ENCODE measurements around the gene MT1H. TPM values are rescaled to one million over a fixed set of nuclear protein-coding genes. Genes with fewer than 3 reads are reported as not detected.
A peak's percentile ranks its signal among the peaks of the same experiment; 100 is the strongest.

MT1H gene
- total RNA-seq, 2 donors from 2014 or later = not detected

DNA sequence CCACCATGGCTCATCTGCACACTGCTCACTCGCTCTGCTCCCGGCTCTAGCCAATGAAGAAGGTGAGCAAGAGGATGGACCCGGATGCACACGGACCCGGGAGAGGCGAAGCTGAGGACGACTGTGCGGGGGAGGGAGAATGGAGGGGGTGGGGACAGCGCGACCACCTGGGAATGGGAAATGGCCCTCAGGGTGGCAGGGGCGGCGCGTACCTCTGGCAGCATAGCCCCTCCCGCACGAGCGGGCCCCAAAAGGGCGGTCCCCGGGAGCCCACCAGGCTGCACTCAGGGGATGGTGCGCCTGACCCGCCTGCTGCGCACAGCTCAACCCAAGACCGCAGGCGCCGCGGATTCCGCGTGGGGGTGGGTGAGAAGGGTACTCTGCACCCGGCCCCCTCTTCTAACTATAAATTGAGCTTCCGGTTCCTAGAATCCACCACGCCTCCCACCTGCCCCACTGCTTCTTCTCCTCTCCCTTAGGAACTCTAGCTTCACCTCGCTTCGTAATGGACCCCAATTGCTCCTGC is 6.1 kb downstream of the MT1H start:
- peaks cover 6% of the 10 kb centered on the region for H3K4me1 Mint-ChIP-seq
- DNase-seq (no peak), ATAC-seq (peak; percentile 80)
- H3K27me3 Mint-ChIP-seq = peaks cover 30% of the 10 kb centered on the region
- H3K27ac Mint-ChIP-seq = peak overlapping the region; percentile 89
- H3K36me3 Mint-ChIP-seq (ENCODE audit: low read depth) = no peaks in the 10 kb centered on the region
- peak overlapping the region; percentile 83 for H3K4me3 Mint-ChIP-seq
- H3K9me3 ChIP-seq (ENCODE audit: control insufficient read depth, low read length, poor library complexity, severe bottlenecking) = no peaks in the 10 kb centered on the region

DNA sequence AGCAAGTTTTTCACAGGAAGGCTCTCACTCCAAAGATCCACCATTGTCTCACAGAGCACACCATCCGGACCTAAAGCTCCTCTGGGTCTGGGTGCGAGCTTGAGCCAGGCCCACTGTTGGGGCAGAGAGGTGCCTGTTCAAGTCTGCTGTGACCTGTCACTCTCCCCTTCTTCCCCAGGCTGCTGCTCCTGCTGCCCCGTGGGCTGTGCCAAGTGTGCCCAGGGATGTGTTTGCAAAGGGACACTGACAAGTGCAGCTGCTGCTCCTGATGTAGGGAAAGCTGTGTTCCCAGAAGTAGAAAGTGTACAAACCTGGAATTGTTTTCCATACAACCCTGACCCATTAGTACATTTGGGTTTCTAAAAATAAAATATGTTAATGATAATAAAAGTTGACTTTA is 7.9 kb downstream of the MT1H start:
- no peaks in the 10 kb centered on the region for H3K36me3 Mint-ChIP-seq (ENCODE audit: low read depth)
- no peak overlapping the region for H3K4me3 Mint-ChIP-seq
- H3K27me3 Mint-ChIP-seq = peaks cover 24% of the 10 kb centered on the region
- peaks cover 6% of the 10 kb centered on the region for H3K4me1 Mint-ChIP-seq
- no peak overlapping the region for H3K27ac Mint-ChIP-seq
- DNase-seq (no peak), ATAC-seq (no peak)
- no peaks in the 10 kb centered on the region for H3K9me3 ChIP-seq (ENCODE audit: control insufficient read depth, low read length, poor library complexity, severe bottlenecking)

- Mint-ChIP-seq H3K27me3 (peaks cover 13% of the 10 kb centered on the region), H3K4me3 (no peak overlapping the region), H3K27ac (no peak overlapping the region), H3K36me3 (ENCODE audit: low read depth) (no peaks in the 10 kb centered on the region), H3K4me1 (peaks cover 13% of the 10 kb centered on the region)
- ATAC-seq (no peak), DNase-seq (no peak)
- H3K9me3 ChIP-seq (ENCODE audit: control insufficient read depth, low read length, poor library complexity, severe bottlenecking) = no peaks in the 10 kb centered on the region
Observed at GRCh38 chr16:56679078-56679730, 9.6 kb downstream of the MT1H start.

GRCh38 chr16:56679818-56680217 is 10.2 kb downstream of the MT1H start:
- ATAC-seq = no peak
- H3K27ac Mint-ChIP-seq = no peak overlapping the region
- H3K4me1 Mint-ChIP-seq = peaks cover 15% of the 10 kb centered on the region
- peaks cover 10% of the 10 kb centered on the region for H3K27me3 Mint-ChIP-seq
- H3K36me3 Mint-ChIP-seq (ENCODE audit: low read depth) = no peaks in the 10 kb centered on the region
- no peak for DNase-seq
- H3K4me3 Mint-ChIP-seq = no peak overlapping the region
- no peaks in the 10 kb centered on the region for H3K9me3 ChIP-seq (ENCODE audit: control insufficient read depth, low read length, poor library complexity, severe bottlenecking)

DNA sequence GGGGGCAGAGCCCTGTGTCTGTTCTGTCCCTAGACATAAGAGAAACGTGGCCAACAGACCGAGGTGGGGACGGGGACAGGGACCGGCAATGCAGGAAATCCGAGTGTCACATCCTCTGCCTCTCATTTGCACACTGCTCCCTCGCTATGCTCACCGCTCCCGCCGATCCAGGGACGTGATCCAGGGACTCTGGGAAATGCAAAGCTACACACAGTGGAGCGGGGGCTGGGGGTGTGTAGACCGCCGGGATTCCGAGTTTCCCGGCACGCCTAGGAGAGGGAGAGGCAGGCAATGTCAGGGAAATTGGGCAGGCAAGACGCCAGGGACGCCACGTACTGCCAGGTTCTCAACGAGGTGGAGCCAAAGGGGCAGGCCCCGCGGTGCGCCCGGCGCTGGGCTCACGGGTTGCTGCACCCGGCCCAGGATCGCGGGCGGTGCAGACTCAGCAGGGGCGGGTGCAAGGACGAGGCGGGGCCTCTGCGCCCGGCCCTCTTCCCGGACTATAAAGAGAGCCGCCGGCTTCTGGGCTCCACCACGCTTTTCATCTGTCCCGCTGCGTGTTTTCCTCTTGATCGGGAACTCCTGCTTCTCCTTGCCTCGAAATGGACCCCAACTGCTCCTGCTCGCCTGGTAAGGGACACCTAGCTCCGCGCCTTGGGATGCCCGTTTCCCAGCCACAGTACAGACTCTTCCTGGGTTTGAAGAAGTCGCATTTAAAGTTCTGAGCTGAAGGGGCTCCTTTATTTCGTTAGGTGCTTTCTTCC is 12.5 kb downstream of the MT1H start, which contains the start of gene MT1X:
MT1X (plus strand) TSS at position 532 of the 764 bp plus-strand sequence; CDS start at position 603, 71 bp downstream.
- H3K4me3 Mint-ChIP-seq = peak within 1 kb of the TSS; percentile 92
- ATAC-seq (peak; percentile 99), DNase-seq (peak; percentile 71 to 87 (median 78))
- peak within 1 kb of the TSS; percentile 94 for H3K27ac Mint-ChIP-seq
- H3K27me3 Mint-ChIP-seq = no peaks in the 10 kb centered on the region
- H3K9me3 ChIP-seq (ENCODE audit: control insufficient read depth, low read length, poor library complexity, severe bottlenecking) = no peaks in the 10 kb centered on the region
- no peaks in the 10 kb centered on the region for H3K36me3 Mint-ChIP-seq (ENCODE audit: low read depth)
- H3K4me1 Mint-ChIP-seq = peaks cover 12% of the 10 kb centered on the region

DNA sequence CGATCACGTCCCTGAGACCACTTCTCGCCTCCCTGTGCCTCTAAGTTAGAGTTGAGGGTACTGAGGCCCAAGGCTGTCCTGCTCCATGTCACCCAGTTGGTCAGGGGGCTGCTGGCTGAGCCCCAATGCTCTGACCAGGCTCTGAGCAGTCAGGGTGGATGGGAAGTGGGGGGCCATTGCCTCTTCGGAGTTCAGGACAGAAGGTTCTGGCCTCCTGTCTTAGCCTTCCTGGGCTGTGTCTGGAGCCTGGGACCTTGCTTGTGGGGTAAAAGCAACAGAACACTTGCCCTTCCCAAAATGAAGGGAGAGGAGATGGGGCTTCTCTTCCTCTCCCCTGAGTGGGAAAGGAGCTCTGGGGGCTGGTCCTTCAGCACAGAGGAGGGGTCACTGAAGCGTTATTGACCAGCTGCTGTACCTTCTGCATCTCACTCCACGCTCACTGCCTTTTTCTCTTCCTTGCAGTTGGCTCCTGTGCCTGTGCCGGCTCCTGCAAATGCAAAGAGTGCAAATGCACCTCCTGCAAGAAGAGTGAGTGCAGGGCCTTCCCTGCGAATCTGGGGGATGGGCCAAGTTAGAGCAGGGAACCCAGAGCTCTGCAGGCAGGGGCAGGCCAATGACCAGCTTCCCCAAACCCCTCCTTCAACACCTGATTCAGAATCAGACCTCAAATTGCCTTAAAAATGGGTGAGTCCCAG is 13.2 kb downstream of the MT1H start:
- Mint-ChIP-seq H3K27me3 (no peaks in the 10 kb centered on the region), H3K4me3 (peak overlapping the region; percentile 92), H3K36me3 (ENCODE audit: low read depth) (peaks cover 2% of the 10 kb centered on the region), H3K4me1 (peaks cover 12% of the 10 kb centered on the region), H3K27ac (peak overlapping the region; percentile 94)
- ATAC-seq (no peak), DNase-seq (no peak)
- no peaks in the 10 kb centered on the region for H3K9me3 ChIP-seq (ENCODE audit: control insufficient read depth, low read length, poor library complexity, severe bottlenecking)

DNA sequence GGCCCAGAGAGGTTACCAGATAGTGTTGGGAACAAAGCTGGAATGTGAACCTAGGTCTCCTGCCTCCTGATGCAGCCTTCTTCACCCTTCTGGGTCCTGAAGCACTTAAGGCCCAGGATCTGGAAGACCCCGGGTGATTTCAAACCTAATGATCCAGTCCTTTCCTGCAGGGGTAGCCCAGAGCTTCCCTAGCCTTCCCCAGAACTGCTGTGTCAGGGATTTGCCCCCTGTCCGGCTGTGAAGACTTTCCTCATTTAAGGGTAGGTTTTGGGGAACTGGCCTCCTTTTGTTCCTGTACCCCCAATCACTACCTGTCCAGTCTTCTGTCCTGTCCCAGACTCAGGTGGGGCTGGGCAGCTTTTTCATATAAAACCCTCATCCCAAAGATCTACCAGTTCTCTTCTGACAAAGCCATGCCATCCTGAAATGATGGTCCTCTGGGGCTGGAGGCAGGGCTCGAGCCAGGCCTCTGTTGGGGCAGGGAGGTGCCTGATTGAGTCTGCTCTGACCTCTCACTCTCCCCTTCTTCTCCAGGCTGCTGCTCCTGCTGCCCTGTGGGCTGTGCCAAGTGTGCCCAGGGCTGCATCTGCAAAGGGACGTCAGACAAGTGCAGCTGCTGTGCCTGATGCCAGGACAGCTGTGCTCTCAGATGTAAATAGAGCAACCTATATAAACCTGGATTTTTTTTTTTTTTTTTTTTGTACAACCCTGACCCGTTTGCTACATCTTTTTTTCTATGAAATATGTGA is 14.0 kb downstream of the MT1H start:
- H3K4me1 Mint-ChIP-seq = peaks cover 12% of the 10 kb centered on the region
- no peaks in the 10 kb centered on the region for H3K9me3 ChIP-seq (ENCODE audit: control insufficient read depth, low read length, poor library complexity, severe bottlenecking)
- ATAC-seq = no peak
- peak overlapping the region; percentile 92 for H3K4me3 Mint-ChIP-seq
- H3K36me3 Mint-ChIP-seq (ENCODE audit: low read depth) = peaks cover 4% of the 10 kb centered on the region
- no peak for DNase-seq
- peak overlapping the region; percentile 94 for H3K27ac Mint-ChIP-seq
- no peaks in the 10 kb centered on the region for H3K27me3 Mint-ChIP-seq

- no peak for ATAC-seq
- H3K27ac Mint-ChIP-seq = peak overlapping the region; percentile 94
Observed at GRCh38 chr16:56684256-56684925, 14.8 kb downstream of the MT1H start.

GRCh38 chr16:56684926-56685590 is 15.4 kb downstream of the MT1H start:
- DNase-seq = no peak
- no peaks in the 10 kb centered on the region for H3K9me3 ChIP-seq (ENCODE audit: control insufficient read depth, low read length, poor library complexity, severe bottlenecking)
- ATAC-seq = no peak
- Mint-ChIP-seq H3K36me3 (ENCODE audit: low read depth) (peaks cover 4% of the 10 kb centered on the region), H3K4me1 (peaks cover 12% of the 10 kb centered on the region), H3K4me3 (no peak overlapping the region), H3K27me3 (no peaks in the 10 kb centered on the region), H3K27ac (no peak overlapping the region)

More at GRCh38 chr16:56684256-56684925, 14.8 kb downstream of the MT1H start:
- no peaks in the 10 kb centered on the region for H3K9me3 ChIP-seq (ENCODE audit: control insufficient read depth, low read length, poor library complexity, severe bottlenecking)
- Mint-ChIP-seq H3K27me3 (no peaks in the 10 kb centered on the region), H3K4me1 (peaks cover 12% of the 10 kb centered on the region), H3K36me3 (ENCODE audit: low read depth) (peaks cover 4% of the 10 kb centered on the region), H3K4me3 (no peak overlapping the region)
- no peak for DNase-seq

DNA sequence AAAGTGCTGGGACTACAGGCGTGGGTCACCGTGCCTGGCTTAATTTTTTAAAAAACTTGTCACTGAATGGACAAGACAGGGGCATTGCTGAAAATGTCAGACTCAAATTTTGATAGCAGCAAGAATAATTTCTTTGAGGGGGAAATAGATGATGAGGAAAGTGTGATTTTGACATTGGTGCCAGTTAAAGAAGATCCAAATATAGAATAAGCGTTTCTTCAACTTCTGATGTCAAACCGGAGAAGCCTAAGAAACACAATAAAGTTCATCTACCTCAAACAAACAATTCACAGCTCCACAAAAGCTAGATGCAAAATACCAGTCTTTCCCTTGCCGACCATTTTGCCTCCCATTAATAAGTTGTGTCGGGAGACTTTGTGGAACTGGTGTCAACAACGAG is 17.1 kb downstream of the MT1H start:
- no peak for ATAC-seq
- no peaks in the 10 kb centered on the region for H3K27me3 Mint-ChIP-seq
- no peaks in the 10 kb centered on the region for H3K9me3 ChIP-seq (ENCODE audit: control insufficient read depth, low read length, poor library complexity, severe bottlenecking)
- H3K27ac Mint-ChIP-seq = no peak overlapping the region
- DNase-seq = no peak
- peaks cover 4% of the 10 kb centered on the region for H3K36me3 Mint-ChIP-seq (ENCODE audit: low read depth)
- no peak overlapping the region for H3K4me3 Mint-ChIP-seq
- peaks cover 12% of the 10 kb centered on the region for H3K4me1 Mint-ChIP-seq

DNA sequence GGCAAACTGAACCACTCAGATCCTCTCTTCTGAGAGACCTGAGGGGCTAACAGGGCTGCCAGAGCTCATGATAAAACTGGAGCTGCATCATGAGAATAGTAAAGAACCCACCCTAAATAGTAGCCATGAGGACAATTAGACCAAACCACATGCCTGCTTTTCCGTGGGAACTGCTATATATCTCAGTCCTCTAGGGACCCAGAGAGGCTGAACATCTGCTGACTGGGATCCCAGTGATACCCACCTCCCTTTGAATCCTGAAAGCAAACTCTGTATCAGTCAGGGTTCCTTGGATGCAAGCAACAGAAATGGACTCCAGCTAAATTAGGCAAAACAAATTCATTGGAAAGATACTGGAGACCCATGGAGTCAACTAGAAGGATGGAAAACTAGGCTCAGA is 19.1 kb downstream of the MT1H start:
- no peaks in the 10 kb centered on the region for H3K9me3 ChIP-seq (ENCODE audit: control insufficient read depth, low read length, poor library complexity, severe bottlenecking)
- Mint-ChIP-seq H3K4me1 (peaks cover 7% of the 10 kb centered on the region), H3K27ac (no peak overlapping the region), H3K4me3 (no peak overlapping the region), H3K36me3 (ENCODE audit: low read depth) (peaks cover 4% of the 10 kb centered on the region), H3K27me3 (no peaks in the 10 kb centered on the region)
- ATAC-seq (no peak), DNase-seq (no peak)

- Mint-ChIP-seq H3K36me3 (ENCODE audit: low read depth) (peaks cover 4% of the 10 kb centered on the region), H3K4me3 (no peak overlapping the region), H3K27ac (no peak overlapping the region), H3K27me3 (no peaks in the 10 kb centered on the region), H3K4me1 (peaks cover 4% of the 10 kb centered on the region)
- DNase-seq (no peak), ATAC-seq (no peak)
- H3K9me3 ChIP-seq (ENCODE audit: control insufficient read depth, low read length, poor library complexity, severe bottlenecking) = no peaks in the 10 kb centered on the region
Observed at GRCh38 chr16:56689171-56689570, 19.6 kb downstream of the MT1H start.

Measured in T-helper 17 cell (primary cell).